Measurements from ENCODE around the gene ETV5.
"Not testable (repeated sequence)": the region's sequence is repeated elsewhere in the genome, so short reads cannot be mapped to it uniquely, and the experiment has no call there.

The ETV5 gene

GRCh38 chr3:186019288-186019687 lies 89.6 kb downstream of the ETV5 start:
- not testable (repeated sequence) for DNase-seq

GRCh38 chr3:186014866-186015265 lies 94.0 kb downstream of the ETV5 start:
- no peak for DNase-seq

- no peak for DNase-seq
Measured at GRCh38 chr3:186013312-186013711, 95.6 kb downstream of the ETV5 start.

GRCh38 chr3:186012137-186012536 lies 96.8 kb downstream of the ETV5 start:
- DNase-seq, result no peak

GRCh38 chr3:186004671-186005070 lies 104.2 kb downstream of the ETV5 start:
- no peak for DNase-seq

GRCh38 chr3:186004209-186004608 lies 104.7 kb downstream of the ETV5 start:
- DNase-seq, result no peak

GRCh38 chr3:186003610-186004009 lies 105.3 kb downstream of the ETV5 start:
- DNase-seq, result no peak

- peak; percentile 21 for DNase-seq
Measured at GRCh38 chr3:186002884-186003472, 105.9 kb downstream of the ETV5 start.

GRCh38 chr3:186001842-186002241 lies 107.0 kb downstream of the ETV5 start:
- DNase-seq, result no peak

- no peak for DNase-seq
Measured at GRCh38 chr3:185999221-185999620, 109.7 kb downstream of the ETV5 start.

GRCh38 chr3:185998136-185998535 lies 110.8 kb downstream of the ETV5 start:
- no peak for DNase-seq

GRCh38 chr3:185997130-185997529 lies 111.8 kb downstream of the ETV5 start:
- DNase-seq, result no peak

Measured in activated CD4-positive, alpha-beta T cell treated with anti-CD3 and anti-CD28 coated beads, Interleukin-2, Interleukin-6, amounts not matched to agents 100 ng/mL and 50 ng/mL, durations not matched to agents 16 hours and 8 hours (primary cell).